HUES64 (cell line): ENCODE results near the gene PTPRD.

Experiments
- H3K27ac ChIP-seq: 2 replicates; pipeline ENCODE4 v1.7.0; 2013; ENCODE audit warnings: low read depth, low read length, inconsistent platforms
- H3K27me3 ChIP-seq: 2 replicates; pipeline ENCODE4 v1.6.1; 2013; ENCODE audit warnings: mild to moderate bottlenecking, low read length; ENCODE audit not compliant: insufficient read depth
- H3K36me3 ChIP-seq: 2 replicates; pipeline ENCODE4 v1.6.1; 2013; ENCODE audit warnings: mild to moderate bottlenecking, low read length; ENCODE audit not compliant: insufficient read depth
- H3K4me1 ChIP-seq: 2 replicates; pipeline ENCODE4 v1.6.1; 2013; ENCODE audit warnings: mild to moderate bottlenecking, low read length, moderate library complexity; ENCODE audit not compliant: insufficient read depth
- H3K4me3 ChIP-seq: 2 replicates; pipeline ENCODE4 v1.5.1; 2013; ENCODE audit warnings: mild to moderate bottlenecking, low read length, moderate library complexity
- H3K9ac ChIP-seq: 2 replicates; pipeline ENCODE4 v1.6.1; 2013; ENCODE audit warnings: mild to moderate bottlenecking, low read depth, low read length
- H3K9me3 ChIP-seq: 2 replicates; pipeline ENCODE4 v1.6.1; 2013; ENCODE audit warnings: low read depth, low read length; ENCODE audit not compliant: insufficient read depth
- WGBS: fragments of 150-250, 120-280 bp; methylation state at CpG from one replicate; pipeline ENCODE4 v1.1.7; 2013; ENCODE audit warnings: missing lambda C conversion rate; 5-methylcytosine and 5-hydroxymethylcytosine counted together

The PTPRD gene

DNA sequence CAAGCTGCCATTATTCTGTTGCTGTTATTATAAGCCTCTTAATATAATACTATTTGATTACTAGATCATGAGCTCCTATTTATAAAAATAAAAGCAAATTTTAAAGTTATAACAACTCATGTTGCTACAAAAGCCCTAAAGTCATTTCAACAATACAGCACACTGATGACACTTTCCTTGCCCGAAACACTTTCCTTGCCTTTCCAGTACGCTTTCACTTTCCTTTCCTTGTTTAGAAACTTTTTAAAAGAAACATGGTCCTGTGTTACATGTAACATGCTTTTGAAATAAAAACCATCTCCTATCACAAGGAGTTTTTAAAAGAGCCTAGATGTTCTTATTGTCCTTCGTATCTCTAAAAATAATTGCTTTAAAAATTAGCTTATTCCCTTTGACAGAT, 688.4 kb downstream of the PTPRD start:
- H3K27me3 ChIP-seq = no peaks in the 10 kb centered on the region
- no peaks in the 10 kb centered on the region for H3K36me3 ChIP-seq
- 0 out of 2 replicates have a peak, but pooled peaks cover 3% of the 10 kb centered on the region for H3K4me1 ChIP-seq
- no peaks in the 10 kb centered on the region for H3K9me3 ChIP-seq
- 93% methylated on average over 2 of the region's 3 CpGs for WGBS
- no peak overlapping the region for H3K9ac ChIP-seq
- no peak overlapping the region for H3K4me3 ChIP-seq
- H3K27ac ChIP-seq = no peak overlapping the region

DNA sequence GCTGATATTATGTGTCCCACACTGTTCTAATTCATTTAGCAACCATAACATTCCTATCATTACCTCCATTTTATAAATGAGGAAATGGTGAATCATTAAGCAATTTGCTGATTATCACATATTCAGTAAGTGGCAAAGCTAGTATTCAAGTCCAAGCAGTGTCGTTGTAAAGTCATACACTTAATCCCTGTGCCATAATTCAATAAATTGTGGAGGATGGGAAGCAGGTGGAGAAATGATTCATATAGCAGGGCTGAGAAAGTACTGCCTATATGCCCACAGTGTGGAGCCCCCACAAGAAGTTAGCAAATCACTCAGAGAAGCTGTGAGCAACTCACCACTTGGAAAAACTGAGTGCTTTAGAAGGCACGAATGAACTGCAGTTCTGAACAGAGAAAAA, 691.0 kb downstream of the PTPRD start:
- Histone ChIP-seq H3K9ac (no peak overlapping the region), H3K4me3 (no peak overlapping the region), H3K27ac (no peak overlapping the region), H3K4me1 (0 out of 2 replicates have a peak, but pooled peaks cover 5% of the 10 kb centered on the region), H3K36me3 (no peaks in the 10 kb centered on the region), H3K27me3 (no peaks in the 10 kb centered on the region), H3K9me3 (no peaks in the 10 kb centered on the region)
- WGBS = 94% methylated on average over 1 of the region's 2 CpGs

DNA sequence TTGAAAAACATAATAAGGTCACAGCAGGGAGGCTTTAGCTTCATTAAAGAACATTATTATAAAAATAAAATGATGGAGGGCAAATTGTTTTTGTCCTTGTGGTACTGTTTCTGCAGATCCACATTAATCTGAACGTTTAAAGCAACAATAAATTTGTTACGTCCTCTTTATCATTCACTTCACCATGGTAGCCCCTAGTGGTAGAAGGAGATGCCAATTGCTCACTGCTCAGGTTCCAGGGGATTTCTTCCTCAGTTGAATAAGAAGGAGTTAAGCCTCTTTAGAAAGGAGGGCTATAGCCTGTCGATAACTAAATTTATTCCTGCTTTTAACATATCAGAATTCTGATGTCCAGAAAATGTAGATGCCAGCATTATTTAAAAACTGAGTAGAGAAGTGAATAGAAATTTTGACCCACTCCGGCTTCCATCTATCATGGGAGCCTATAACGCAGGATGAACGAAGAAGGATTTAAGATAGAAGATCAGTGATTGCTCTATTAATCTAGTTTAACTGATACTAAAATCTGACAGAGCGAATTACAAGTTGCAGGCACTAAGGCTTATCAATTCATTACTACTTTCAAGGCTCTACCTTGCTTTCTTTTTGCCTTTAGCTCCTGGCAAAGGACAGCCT, 692.3 kb downstream of the PTPRD start:
- H3K36me3 ChIP-seq = no peaks in the 10 kb centered on the region
- WGBS = 90% methylated on average over 4 of the region's 7 CpGs
- H3K4me3 ChIP-seq = no peak overlapping the region

DNA sequence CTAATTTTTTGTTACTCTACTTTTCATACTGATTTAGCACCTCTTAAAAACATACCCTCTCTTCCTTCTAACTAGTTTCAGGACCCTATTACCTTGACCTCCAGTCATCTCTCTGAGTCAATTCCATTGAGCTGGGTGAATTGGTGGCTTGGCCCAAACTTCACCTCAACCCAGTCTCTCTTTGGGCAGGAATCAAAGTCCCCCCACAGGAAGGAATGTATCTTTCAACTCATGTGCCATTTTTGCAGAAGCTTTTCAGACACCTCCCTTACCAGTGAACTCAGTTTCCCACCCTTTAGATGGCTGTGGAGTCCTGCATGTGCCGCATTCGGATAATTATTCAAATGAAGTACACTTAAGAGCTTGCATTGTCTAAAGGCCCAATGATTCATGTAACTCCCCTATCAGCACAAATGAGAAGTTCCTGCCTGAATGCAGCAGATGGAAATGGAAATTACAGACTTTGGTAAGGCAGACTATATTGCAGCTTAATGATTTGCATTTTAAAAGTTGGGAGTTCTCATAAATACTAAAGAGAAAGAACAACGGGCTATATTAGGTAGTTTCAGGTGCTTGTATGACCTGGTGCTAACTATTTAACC, 693.5 kb downstream of the PTPRD start:
- H3K9ac ChIP-seq = no peak overlapping the region
- 88% methylated on average over 3 of the region's 3 CpGs for WGBS
- no peaks in the 10 kb centered on the region for H3K36me3 ChIP-seq
- 0 out of 2 replicates have a peak, but pooled peaks cover 5% of the 10 kb centered on the region for H3K4me1 ChIP-seq
- H3K4me3 ChIP-seq = no peak overlapping the region
- no peaks in the 10 kb centered on the region for H3K27me3 ChIP-seq
- H3K9me3 ChIP-seq = no peaks in the 10 kb centered on the region; the same call in 1 of the 2 replicates
- H3K27ac ChIP-seq = no peak overlapping the region

More for the DNA sequence above, 692.3 kb downstream of the PTPRD start:
- no peaks in the 10 kb centered on the region; the same call in 1 of the 2 replicates for H3K9me3 ChIP-seq
- H3K4me1 ChIP-seq = 0 out of 2 replicates have a peak, but pooled peaks cover 5% of the 10 kb centered on the region
- no peak overlapping the region for H3K27ac ChIP-seq
- H3K9ac ChIP-seq = no peak overlapping the region
- H3K27me3 ChIP-seq = no peaks in the 10 kb centered on the region

DNA sequence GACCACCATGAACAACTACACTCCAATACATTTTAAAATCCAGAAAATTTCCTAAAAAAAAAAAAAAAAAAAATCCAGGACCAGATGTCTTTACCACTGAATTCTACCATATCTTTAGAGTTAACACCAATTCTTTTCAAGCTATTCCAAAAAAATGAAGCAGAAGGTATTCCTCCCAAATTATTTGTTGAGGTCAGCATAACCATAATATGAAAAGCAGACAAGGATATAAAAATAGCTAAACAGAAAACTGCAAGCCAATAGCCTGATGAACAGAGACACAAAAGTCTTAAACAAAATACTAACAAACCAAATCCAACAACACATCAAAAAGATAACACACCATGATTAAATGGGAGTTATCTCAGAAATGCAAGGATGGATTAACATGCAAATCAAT, 695.4 kb downstream of the PTPRD start:
- no peaks in the 10 kb centered on the region for H3K27me3 ChIP-seq
- H3K36me3 ChIP-seq = no peaks in the 10 kb centered on the region
- no peak overlapping the region for H3K9ac ChIP-seq
- H3K9me3 ChIP-seq = no peaks in the 10 kb centered on the region; the same call in 1 of the 2 replicates
- H3K4me1 ChIP-seq = 0 out of 2 replicates have a peak, but pooled peaks cover 5% of the 10 kb centered on the region
- no peak overlapping the region for H3K4me3 ChIP-seq
- H3K27ac ChIP-seq = no peak overlapping the region

DNA sequence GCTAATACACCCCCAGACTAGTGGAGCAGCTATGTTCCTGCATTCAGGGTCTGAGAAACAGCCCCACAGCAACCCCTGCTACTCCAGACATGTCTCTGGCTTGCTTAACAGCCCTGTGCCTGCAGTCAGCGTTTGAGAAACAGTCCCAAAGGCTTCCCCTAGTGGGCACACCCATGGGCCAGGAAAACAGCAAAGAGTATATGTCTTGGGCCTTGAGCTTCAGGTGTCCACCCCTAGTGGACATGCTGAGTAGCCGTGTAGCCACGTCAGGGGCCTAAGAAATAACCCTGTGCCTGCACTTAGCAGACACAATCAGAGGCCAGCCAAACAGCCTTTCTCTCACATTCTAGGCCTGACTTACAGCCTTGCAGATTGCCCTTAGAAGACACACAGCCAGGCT, 698.6 kb downstream of the PTPRD start:
- Histone ChIP-seq H3K9me3 (no peaks in the 10 kb centered on the region; the same call in 1 of the 2 replicates), H3K4me1 (no peaks in the 10 kb centered on the region), H3K36me3 (no peaks in the 10 kb centered on the region), H3K27ac (no peak overlapping the region), H3K27me3 (no peaks in the 10 kb centered on the region), H3K9ac (no peak overlapping the region), H3K4me3 (no peak overlapping the region)
- WGBS = 77% methylated on average over 3 of the region's 3 CpGs

DNA sequence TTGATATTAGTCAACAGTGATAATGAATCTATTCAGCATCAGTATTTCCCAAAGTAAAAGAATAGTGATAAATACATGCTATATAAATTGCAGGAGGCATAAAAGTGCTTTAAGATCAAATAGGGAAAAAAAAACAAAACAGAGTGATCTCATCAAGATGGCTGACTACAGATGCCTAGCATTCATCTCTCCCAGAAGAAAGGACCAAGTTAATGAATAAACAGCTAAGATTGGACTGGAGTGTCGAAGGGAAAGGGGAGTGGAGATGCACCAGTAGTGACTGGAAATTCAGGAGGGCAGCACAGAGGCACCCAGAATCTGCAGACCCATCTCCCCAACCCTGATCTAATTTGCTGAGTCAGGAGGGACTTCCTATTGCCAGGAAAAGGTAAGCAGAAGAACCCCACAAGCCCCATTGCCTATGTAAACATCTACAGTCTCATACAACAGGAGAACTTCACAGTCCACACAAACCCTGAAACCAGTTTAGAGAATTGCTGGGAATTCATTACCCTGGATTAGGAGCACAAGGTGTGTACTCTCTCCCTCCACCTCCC, 699.4 kb downstream of the PTPRD start:
- no peak overlapping the region for H3K27ac ChIP-seq
- WGBS = 100% methylated on average over 1 of the region's 1 CpG
- no peak overlapping the region for H3K4me3 ChIP-seq
- no peaks in the 10 kb centered on the region for H3K4me1 ChIP-seq
- H3K9me3 ChIP-seq = no peaks in the 10 kb centered on the region; the same call in 1 of the 2 replicates
- no peak overlapping the region for H3K9ac ChIP-seq
- no peaks in the 10 kb centered on the region for H3K36me3 ChIP-seq
- H3K27me3 ChIP-seq = no peaks in the 10 kb centered on the region

DNA sequence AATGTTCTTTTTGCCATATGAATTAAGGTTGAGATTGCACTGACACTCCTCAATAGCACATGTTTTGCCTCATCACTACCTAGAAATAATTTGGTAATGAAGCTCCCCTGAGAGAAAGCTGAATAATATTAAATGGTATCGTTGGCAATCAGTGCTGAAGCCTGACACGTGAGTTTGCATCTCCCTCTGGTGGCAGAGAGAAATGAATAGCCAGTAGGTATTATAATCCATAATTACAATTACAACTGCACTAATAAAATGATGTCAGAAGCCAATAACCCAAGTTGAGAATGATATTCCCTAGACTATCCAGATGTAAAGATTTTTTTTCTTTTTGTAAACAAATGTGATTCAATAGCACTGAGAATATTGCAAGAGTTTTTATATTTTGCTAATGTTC, 700.3 kb downstream of the PTPRD start:
- H3K9me3 ChIP-seq = no peaks in the 10 kb centered on the region; the same call in 1 of the 2 replicates
- no peaks in the 10 kb centered on the region for H3K27me3 ChIP-seq
- H3K4me3 ChIP-seq = no peak overlapping the region
- H3K27ac ChIP-seq = no peak overlapping the region
- H3K36me3 ChIP-seq = no peaks in the 10 kb centered on the region
- no peaks in the 10 kb centered on the region for H3K4me1 ChIP-seq
- H3K9ac ChIP-seq = no peak overlapping the region
- 67% methylated on average over 2 of the region's 2 CpGs for WGBS

DNA sequence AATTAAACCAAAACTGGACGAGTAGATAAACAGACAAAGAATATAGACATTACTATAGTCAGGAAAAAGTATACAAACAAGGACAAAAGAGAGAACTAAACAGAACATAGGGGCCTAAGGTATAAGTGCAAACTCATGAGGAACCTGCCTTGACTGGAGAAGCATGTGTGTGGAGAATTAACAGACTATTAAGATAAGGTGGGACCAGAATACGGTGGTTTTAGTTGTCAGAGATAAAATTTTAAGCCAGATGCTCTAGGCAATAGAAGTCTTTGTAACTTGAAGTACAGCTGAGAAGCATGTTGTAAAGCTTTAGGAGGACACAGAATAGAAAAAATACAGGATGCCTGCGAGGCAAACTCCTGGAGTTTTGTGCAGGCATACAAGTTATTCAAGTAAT, 707.1 kb downstream of the PTPRD start:
- H3K27ac ChIP-seq = no peak overlapping the region
- H3K27me3 ChIP-seq = no peaks in the 10 kb centered on the region
- no peak overlapping the region for H3K9ac ChIP-seq
- H3K36me3 ChIP-seq = no peaks in the 10 kb centered on the region
- WGBS = 88% methylated on average over 2 of the region's 3 CpGs
- no peaks in the 10 kb centered on the region for H3K9me3 ChIP-seq
- peaks cover 8% of the 10 kb centered on the region; the same call in 1 of the 2 replicates for H3K4me1 ChIP-seq
- no peak overlapping the region for H3K4me3 ChIP-seq

DNA sequence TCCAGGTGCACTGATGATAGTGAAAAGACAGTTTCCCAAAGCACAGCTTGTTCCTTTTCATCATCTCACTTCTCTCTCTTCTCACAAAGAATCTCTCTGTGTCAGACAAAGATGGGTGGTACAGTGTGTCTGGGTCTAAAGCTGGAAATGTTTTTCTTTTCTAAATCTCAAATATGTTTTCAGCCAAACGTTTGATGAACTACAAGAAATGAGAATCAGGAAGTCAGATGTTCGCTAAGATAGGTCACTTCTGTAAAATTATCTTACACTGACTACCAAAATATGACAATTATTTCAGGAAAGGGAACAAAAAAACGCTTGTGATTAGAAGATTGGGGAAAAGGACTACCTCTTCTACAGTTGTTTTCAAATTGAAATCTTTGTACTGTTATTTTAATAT, 708.8 kb downstream of the PTPRD start:
- 100% methylated on average over 2 of the region's 3 CpGs for WGBS
- H3K9ac ChIP-seq = no peak overlapping the region

DNA sequence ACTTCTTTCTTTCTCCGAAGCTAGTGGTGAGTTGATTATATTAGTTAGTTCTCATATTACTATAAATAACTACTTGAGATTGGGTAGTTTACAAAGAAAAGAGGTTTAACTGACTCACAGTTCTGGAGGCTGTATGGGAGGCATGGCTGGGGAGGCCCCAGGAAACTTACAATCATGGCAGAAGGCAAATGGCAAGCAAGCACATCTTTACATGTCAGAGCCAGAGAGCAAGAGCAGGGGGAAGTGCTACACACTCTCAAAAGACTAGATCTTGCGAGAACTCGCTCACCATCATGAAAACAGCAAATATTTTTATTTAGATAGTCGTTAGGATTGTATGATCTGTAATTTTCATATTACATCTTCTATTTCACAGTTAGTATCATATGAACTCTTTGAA, 711.2 kb downstream of the PTPRD start:
- no peak overlapping the region for H3K9ac ChIP-seq
- H3K4me1 ChIP-seq = peaks cover 8% of the 10 kb centered on the region; the same call in 1 of the 2 replicates
- H3K27ac ChIP-seq = no peak overlapping the region
- no peaks in the 10 kb centered on the region for H3K36me3 ChIP-seq
- no peaks in the 10 kb centered on the region for H3K27me3 ChIP-seq
- no peak overlapping the region for H3K4me3 ChIP-seq
- WGBS = 57% methylated on average over 2 of the region's 4 CpGs
- H3K9me3 ChIP-seq = no peaks in the 10 kb centered on the region

More for the DNA sequence above, 708.8 kb downstream of the PTPRD start:
- H3K4me1 ChIP-seq = peaks cover 8% of the 10 kb centered on the region; the same call in 1 of the 2 replicates
- H3K4me3 ChIP-seq = no peak overlapping the region
- H3K27ac ChIP-seq = no peak overlapping the region
- H3K27me3 ChIP-seq = no peaks in the 10 kb centered on the region
- H3K36me3 ChIP-seq = no peaks in the 10 kb centered on the region
- no peaks in the 10 kb centered on the region for H3K9me3 ChIP-seq
